PC-9 (cell line): ENCODE measurements around the gene C10orf143.

Experiments used
- CTCF ChIP-seq: fragments of 200-600 bp; sonication (generic); conservative IDR thresholded peaks from 2 replicates; pipeline ENCODE4 v1.6.1; 2017; ENCODE audit warnings: mixed run types, antibody characterized with exemption, mild to moderate bottlenecking, moderate library complexity
- EZH2 ChIP-seq: fragments of 200-600 bp; sonication (generic); IDR thresholded peaks from 2 replicates; pipeline ENCODE4 v1.8.0; 2017; ENCODE audit warnings: antibody characterized with exemption, low read depth

- no peak for TF ChIP-seq CTCF
- no peak for TF ChIP-seq EZH2
These were observed 36.7 kb downstream of the C10orf143 start for GRCh38 chr10:130073912-130074311.
